ENCODE measurements around the gene TMEM87A.

Gene TMEM87A

GRCh38 chr15:42175671-42176070, 97.6 kb downstream of the TMEM87A start:
- Histone ChIP-seq H3K9ac (ENCODE audit: low read length) (no peak overlapping the region), H3K9me3 (ENCODE audit: low read length) (no peaks in the 10 kb centered on the region), H3K27me3 (ENCODE audit: control insufficient read depth in 1 of 2, insufficient read depth in 2 of 2, low read length in 2 of 2) (no peaks in the 10 kb centered on the region), H3K4me3 (ENCODE audit: low read depth in 1 of 2, low read length in 2 of 2) (no peak overlapping the region), H3K4me1 (ENCODE audit: insufficient read depth, low read length) (no peaks in the 10 kb centered on the region), H3K36me3 (ENCODE audit: insufficient read depth, low read length) (peaks cover 52% of the 10 kb centered on the region), H3K27ac (ENCODE audit: low read depth, low read length) (no peak overlapping the region)

- H3K9me3 ChIP-seq (ENCODE audit: low read length) = no peaks in the 10 kb centered on the region
- H3K4me1 ChIP-seq (ENCODE audit: insufficient read depth, low read length) = no peaks in the 10 kb centered on the region
- H3K4me3 ChIP-seq (ENCODE audit: low read depth in 1 of 2, low read length in 2 of 2) = no peak overlapping the region
- H3K27ac ChIP-seq (ENCODE audit: low read depth, low read length) = no peak overlapping the region
- H3K27me3 ChIP-seq (ENCODE audit: control insufficient read depth in 1 of 2, insufficient read depth in 2 of 2, low read length in 2 of 2) = no peaks in the 10 kb centered on the region
- no peak overlapping the region for H3K9ac ChIP-seq (ENCODE audit: low read length)
- peaks cover 64% of the 10 kb centered on the region for H3K36me3 ChIP-seq (ENCODE audit: insufficient read depth, low read length)
Measured at GRCh38 chr15:42172475-42172874, 100.8 kb downstream of the TMEM87A start.

- H3K27ac ChIP-seq (ENCODE audit: low read depth, low read length) = no peak overlapping the region
- no peak overlapping the region for H3K9ac ChIP-seq (ENCODE audit: low read length)
- no peak overlapping the region for H3K4me3 ChIP-seq (ENCODE audit: low read depth in 1 of 2, low read length in 2 of 2)
- no peaks in the 10 kb centered on the region for H3K9me3 ChIP-seq (ENCODE audit: low read length)
- no peaks in the 10 kb centered on the region for H3K27me3 ChIP-seq (ENCODE audit: control insufficient read depth in 1 of 2, insufficient read depth in 2 of 2, low read length in 2 of 2)
- H3K4me1 ChIP-seq (ENCODE audit: insufficient read depth, low read length) = no peaks in the 10 kb centered on the region
- peaks cover 71% of the 10 kb centered on the region for H3K36me3 ChIP-seq (ENCODE audit: insufficient read depth, low read length)
Measured at GRCh38 chr15:42171795-42172194, 101.4 kb downstream of the TMEM87A start.

- no peak overlapping the region for H3K27ac ChIP-seq (ENCODE audit: low read depth, low read length)
- H3K4me1 ChIP-seq (ENCODE audit: insufficient read depth, low read length) = no peaks in the 10 kb centered on the region
- H3K4me3 ChIP-seq (ENCODE audit: low read depth in 1 of 2, low read length in 2 of 2) = no peak overlapping the region
- no peak overlapping the region for H3K9ac ChIP-seq (ENCODE audit: low read length)
- no peaks in the 10 kb centered on the region for H3K9me3 ChIP-seq (ENCODE audit: low read length)
- no peaks in the 10 kb centered on the region for H3K27me3 ChIP-seq (ENCODE audit: control insufficient read depth in 1 of 2, insufficient read depth in 2 of 2, low read length in 2 of 2)
- H3K36me3 ChIP-seq (ENCODE audit: insufficient read depth, low read length) = peaks cover 78% of the 10 kb centered on the region
Measured at GRCh38 chr15:42171122-42171521, 102.1 kb downstream of the TMEM87A start.

- Histone ChIP-seq H3K9ac (ENCODE audit: low read length) (no peak overlapping the region), H3K9me3 (ENCODE audit: low read length) (no peaks in the 10 kb centered on the region), H3K36me3 (ENCODE audit: insufficient read depth, low read length) (peaks cover 95% of the 10 kb centered on the region), H3K27ac (ENCODE audit: low read depth, low read length) (no peak overlapping the region), H3K27me3 (ENCODE audit: control insufficient read depth in 1 of 2, insufficient read depth in 2 of 2, low read length in 2 of 2) (no peaks in the 10 kb centered on the region), H3K4me1 (ENCODE audit: insufficient read depth, low read length) (no peaks in the 10 kb centered on the region), H3K4me3 (ENCODE audit: low read depth in 1 of 2, low read length in 2 of 2) (no peak overlapping the region)
Measured at GRCh38 chr15:42166225-42166940, 106.8 kb downstream of the TMEM87A start.

- H3K4me1 ChIP-seq (ENCODE audit: insufficient read depth, low read length) = no peaks in the 10 kb centered on the region
- peaks cover 99% of the 10 kb centered on the region for H3K36me3 ChIP-seq (ENCODE audit: insufficient read depth, low read length)
- H3K27ac ChIP-seq (ENCODE audit: low read depth, low read length) = no peak overlapping the region
- no peak overlapping the region for H3K9ac ChIP-seq (ENCODE audit: low read length)
- H3K4me3 ChIP-seq (ENCODE audit: low read depth in 1 of 2, low read length in 2 of 2) = no peak overlapping the region
- no peaks in the 10 kb centered on the region for H3K27me3 ChIP-seq (ENCODE audit: control insufficient read depth in 1 of 2, insufficient read depth in 2 of 2, low read length in 2 of 2)
- no peaks in the 10 kb centered on the region for H3K9me3 ChIP-seq (ENCODE audit: low read length)
Measured at GRCh38 chr15:42165106-42165505, 108.1 kb downstream of the TMEM87A start.

- Histone ChIP-seq H3K27ac (ENCODE audit: low read depth, low read length) (no peak overlapping the region), H3K4me1 (ENCODE audit: insufficient read depth, low read length) (no peaks in the 10 kb centered on the region), H3K36me3 (ENCODE audit: insufficient read depth, low read length) (peaks cover 99% of the 10 kb centered on the region), H3K9me3 (ENCODE audit: low read length) (no peaks in the 10 kb centered on the region), H3K27me3 (ENCODE audit: control insufficient read depth in 1 of 2, insufficient read depth in 2 of 2, low read length in 2 of 2) (no peaks in the 10 kb centered on the region), H3K4me3 (ENCODE audit: low read depth in 1 of 2, low read length in 2 of 2) (no peak overlapping the region), H3K9ac (ENCODE audit: low read length) (no peak overlapping the region)
Measured at GRCh38 chr15:42163947-42164550, 109.2 kb downstream of the TMEM87A start.

GRCh38 chr15:42163291-42163690, 109.9 kb downstream of the TMEM87A start:
- Histone ChIP-seq H3K9ac (ENCODE audit: low read length) (no peak overlapping the region), H3K4me3 (ENCODE audit: low read depth in 1 of 2, low read length in 2 of 2) (no peak overlapping the region), H3K27ac (ENCODE audit: low read depth, low read length) (no peak overlapping the region), H3K4me1 (ENCODE audit: insufficient read depth, low read length) (no peaks in the 10 kb centered on the region), H3K36me3 (ENCODE audit: insufficient read depth, low read length) (peaks cover 95% of the 10 kb centered on the region), H3K27me3 (ENCODE audit: control insufficient read depth in 1 of 2, insufficient read depth in 2 of 2, low read length in 2 of 2) (no peaks in the 10 kb centered on the region), H3K9me3 (ENCODE audit: low read length) (no peaks in the 10 kb centered on the region)
